HG02759 (cell line): Measurements from ENCODE around the gene PTPRZ1.

Experiments used
- ATAC-seq: cut with Tn5 transposase; IDR thresholded peaks from one replicate; pipeline ENCODE4 v1.9.1; 2021; ENCODE audit warnings: mild to moderate bottlenecking, moderate library complexity; ENCODE audit not compliant: unreplicated experiment

Gene PTPRZ1

DNA sequence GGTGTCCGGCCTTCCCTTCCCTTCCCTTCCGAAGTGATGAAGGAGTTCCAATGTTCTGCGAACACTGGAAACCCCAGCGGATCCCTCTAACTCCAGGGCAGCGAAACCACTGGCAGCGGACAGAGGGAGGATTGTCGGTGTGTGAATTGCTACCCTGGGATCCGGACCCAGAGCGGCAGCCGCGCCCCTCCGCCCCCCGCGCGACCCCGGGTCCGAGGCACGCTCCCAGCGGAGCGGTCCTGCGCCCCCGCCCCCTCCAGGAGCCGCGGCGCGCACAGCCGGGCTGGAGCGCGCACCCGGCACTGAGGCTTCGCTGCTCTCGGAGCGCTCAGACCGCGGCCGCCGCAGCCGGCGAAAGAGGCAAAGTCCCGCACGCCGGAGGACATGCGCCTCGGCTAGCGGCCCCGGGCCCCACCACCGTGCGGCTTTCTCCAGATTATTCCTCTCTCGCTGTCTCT lies at the start of gene PTPRZ1:
PTPRZ1 (plus strand) TSS at position 331 of the 458 bp plus-strand sequence. CDS start 339 bp downstream, outside the sequence.
- ATAC-seq: peak; percentile 46

DNA sequence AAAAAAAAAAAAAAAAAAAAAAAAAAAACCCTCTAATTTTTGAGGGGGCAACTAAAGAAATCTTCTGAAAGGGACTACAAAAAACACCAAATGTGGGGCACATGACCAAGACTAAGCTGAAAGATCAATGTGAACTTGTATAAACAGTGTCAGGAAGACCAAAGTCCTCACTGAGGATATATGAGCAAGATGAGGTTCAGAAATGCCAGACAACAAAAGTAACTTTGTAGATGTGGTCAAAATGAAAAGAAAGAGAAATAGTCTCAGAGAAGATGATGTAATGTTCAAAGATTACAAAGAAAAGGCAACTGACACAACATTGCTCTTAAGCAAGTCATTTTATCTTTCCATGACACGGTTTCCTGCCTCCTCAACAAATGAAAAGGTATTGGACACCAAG lies 48.7 kb upstream of the PTPRZ1 start:
- no peak for ATAC-seq

DNA sequence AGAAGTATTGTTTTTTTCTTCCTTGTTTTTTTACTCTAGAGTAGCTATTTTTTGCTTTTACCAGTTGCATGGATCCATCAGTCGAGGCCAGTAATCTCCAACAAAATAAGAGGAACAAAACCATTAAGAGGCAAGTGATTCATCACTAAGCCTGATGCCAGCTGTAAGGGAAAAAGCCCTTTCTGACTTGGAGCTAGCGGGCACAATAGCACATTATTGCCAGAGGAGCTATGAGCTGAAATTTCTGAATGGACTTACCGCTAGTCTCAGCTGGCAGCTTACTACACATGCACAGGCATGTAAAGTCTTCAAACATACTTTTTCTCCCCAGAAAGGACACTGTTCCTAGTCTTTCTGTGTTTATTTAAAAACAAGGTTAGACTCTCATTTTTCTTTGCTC lies 41.6 kb upstream of the PTPRZ1 start:
- ATAC-seq: no peak

DNA sequence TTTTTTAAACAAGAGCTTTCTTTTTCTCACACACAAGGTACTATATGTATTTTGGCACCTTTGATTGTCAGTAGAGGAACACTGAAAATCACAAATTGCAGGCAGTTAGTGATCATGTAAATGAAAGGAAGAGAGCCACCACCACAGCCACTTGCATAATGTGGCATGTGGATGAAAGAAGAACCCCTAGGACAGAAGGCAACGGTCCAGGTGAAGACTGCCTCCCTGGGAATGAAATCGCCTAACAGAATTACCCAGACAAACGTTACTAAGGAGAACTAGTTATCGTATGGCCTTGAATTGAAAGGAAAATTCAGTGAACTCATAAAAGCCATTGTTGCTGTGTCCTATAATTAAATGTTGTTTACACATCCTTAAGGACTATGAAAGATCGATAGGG lies 41.2 kb upstream of the PTPRZ1 start:
- no peak for ATAC-seq

DNA sequence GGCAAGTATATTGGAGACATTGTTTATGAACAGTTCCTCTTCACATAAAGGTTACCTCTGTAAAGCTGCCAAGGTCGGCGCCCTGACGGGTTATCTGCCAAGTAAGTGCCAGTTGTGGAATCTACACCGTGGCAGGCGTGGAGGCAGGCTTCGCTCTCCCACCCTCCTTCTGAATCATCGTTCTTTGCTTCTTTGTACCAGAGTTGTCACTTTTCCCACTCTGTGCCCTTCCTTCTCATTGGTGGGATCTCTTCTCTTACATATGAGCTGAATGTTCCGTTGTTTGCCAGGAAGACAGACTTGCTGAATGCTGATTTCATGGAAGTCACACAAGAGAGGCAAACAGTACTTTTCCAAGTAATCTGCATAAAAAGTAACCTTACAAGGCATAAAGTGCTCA lies 40.6 kb upstream of the PTPRZ1 start:
- no peak for ATAC-seq

DNA sequence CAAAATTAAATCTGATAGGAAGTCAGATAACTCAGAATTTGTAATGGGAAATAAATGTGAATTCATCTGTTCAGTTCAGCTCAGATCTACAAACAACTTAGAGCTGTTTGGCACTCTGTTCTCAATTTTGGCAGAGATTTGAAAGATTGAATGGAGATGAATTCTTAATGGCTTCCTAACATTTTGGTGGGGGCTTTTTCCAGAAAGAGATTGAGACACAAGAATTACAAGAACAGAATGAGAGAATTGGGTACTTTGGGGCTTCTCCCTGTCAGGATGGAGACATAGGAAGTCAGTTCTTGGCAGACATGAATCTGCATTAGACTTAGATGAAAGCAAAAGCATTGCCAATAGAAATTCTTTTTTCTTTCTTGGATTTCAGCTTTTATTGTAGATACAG lies 39.0 kb upstream of the PTPRZ1 start:
- no peak for ATAC-seq

DNA sequence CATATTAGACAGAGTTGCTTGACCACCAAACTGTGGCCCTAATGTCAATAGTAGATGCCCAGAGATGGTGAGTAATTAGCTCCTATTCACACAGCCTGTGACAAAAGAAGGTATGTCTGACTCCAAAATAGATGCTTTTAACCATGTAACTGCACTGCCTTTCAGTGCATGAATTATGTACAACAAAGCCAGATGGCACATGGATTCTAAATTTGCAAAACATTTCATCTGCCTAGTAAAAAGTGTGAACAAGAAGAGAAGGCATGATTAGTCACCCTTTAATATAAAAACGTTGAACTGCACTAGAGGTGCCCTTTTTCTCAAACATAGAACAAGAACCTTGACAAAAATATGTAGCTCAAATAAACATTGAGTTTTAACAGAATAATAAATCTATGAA lies 35.5 kb upstream of the PTPRZ1 start:
- ATAC-seq: no peak

DNA sequence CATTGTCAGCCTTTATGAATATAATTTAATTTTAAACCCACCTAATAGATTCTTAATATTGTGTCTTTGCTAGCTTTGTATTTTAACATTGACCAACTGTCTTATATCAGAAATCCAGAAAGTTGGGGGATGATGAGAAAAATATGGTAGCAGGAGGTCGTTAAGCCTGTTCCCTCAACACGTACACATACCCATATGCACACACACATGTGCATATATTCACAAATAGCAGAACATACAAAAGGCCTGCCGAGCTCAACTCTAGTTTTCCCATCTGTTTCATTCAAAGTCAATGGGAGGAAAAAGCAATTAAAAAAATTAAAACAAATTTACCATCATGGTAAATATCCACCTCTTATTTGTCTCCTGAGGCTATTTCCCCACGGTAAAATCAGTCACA lies 25.9 kb upstream of the PTPRZ1 start:
- no peak for ATAC-seq

DNA sequence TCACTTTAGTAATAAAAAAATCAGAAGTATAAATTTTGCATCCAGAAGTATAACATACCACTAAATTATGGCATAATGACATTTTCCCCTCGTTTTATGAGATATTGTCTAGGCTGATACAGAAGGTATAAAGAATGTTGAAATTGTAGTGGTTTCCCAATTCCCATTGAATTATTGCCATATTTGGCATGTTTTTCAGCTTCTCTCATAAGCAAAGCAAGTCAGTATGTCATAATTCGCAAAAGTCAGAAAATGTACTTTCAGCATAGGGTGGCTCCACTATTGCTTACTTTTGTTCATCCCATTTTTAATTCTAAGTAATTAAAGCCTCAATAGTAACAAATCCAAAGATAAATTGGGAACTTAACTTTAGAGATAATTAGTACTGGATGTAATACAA lies 19.7 kb upstream of the PTPRZ1 start:
- no peak for ATAC-seq

DNA sequence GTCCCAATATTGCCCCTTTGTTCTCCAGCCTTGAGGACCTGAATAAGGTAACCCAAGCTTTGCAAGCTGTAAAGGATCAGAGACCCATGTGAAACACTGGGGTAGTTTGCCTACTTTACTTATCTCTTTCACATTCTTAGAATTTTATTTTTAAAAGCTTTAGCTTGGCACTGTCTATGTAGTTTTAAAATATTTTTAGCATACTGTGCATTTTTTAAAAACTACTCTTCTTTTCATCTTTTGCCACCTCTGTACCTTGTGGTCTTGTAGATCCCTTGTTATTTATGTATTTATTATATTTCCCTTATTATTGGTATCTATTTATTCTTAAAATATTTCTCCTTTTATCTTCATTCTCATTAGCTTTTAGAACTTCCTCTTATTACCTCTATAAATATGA lies 12.0 kb upstream of the PTPRZ1 start:
- no peak for ATAC-seq

DNA sequence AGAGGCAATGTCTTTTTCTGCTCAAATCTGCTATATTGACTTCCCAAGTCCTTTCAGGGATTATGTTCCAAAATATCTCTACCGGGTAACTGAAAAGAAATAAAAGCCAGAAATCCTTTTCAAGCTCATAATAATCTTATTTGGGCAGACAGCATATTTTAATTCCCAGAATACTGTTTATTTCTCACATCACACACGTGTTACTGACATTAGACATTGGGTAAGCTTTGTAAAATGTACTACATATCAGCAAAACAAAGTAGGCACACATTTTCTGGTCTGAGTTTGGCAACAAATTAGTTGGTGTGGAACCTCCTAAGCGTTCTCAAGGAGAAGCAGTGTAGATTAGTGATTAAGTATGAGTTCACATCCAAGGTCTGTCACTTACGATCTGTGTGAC lies 10.4 kb upstream of the PTPRZ1 start:
- no peak for ATAC-seq

DNA sequence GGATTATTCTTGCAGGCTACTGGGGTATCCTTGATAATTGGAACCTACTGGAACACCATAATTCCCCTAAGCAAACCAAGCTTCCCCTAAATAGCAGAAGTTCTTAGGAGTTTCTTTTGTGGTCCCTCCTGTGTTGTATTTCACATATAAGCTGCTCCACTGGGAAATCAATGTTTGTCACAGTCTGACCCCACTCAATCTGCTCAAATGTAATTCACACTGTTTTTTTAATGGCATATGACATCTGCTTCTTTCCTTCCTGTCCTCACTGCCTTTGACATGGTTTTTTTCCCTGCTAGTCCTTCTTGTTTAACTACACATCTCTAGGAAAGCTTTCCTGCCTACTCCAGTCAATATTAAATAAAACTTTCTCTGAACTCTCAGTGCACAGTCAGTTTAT lies 1.8 kb upstream of the PTPRZ1 start:
- ATAC-seq: no peak

DNA sequence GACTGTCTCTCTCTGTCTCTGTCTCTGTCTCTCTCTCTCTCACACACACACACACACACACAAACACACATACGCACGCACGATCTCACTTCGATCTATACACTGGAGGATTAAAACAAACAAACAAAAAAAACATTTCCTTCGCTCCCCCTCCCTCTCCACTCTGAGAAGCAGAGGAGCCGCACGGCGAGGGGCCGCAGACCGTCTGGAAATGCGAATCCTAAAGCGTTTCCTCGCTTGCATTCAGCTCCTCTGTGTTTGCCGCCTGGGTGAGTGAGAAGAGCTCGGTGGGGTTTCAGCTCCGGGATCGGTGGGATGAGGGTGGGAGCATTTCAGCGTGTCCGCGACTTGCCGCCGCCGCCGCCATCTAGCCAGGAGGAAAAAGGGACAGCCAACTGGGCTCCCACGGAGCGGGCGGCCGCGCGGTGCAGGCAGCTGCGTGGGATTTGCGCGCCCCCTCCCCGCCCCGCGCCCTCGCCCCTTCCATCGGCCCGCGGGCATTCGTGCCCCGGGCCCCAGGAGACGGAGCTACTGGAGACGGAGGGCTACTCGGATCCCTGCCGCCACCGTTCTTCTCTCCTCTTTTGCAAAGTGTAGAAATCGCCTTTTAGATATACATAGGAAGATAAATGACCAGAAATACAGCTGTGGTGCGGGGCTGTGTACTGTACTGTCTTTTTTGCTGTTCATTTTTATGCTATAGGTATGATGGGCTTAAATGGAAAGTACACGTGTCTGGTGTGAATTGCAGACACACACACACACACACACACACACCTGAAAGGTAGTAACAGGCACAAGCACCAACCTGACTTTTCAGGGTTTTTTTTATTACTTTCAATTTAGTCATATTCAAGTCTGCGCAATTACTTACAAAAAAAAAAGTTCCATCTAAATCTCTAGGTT lies 581 bp downstream of the PTPRZ1 start:
- peak; percentile 37 for ATAC-seq

DNA sequence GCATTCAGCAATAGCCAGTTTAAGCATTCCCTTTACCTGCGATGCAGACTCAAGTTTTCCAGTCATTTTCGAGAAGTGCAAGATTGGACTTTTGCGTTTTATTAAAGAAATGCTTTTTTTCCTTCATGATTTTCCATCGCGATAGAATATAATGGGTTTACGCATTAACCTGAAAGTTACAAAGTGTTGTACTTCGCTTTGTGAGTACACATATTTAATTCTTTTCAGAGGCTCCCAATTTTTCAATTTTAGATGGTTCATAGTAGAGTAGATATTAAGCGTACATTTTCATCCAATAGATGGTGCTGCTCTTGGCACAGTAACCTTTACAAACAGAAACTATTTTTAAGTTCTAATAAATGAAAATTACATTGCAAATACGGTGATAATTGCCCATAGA lies 1.3 kb downstream of the PTPRZ1 start:
- ATAC-seq: no peak

DNA sequence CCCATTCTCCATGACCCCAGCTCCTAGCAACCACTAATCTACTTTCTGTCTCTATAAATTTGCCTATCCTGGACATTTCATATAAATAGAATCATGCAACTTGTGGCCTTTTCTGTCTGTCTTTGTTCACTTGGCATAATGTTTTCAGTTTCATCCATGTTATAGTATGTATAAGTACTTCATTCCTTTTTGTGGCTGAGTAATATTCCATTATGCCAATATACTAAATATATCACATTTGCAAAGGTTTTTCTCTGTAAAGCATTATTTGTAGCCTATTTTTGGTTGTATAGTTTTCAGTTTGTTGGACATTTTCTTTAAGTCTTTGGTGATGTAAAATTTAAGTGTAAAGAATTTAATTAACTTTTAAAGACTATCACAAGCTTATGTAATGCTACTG lies 2.2 kb downstream of the PTPRZ1 start:
- no peak for ATAC-seq

DNA sequence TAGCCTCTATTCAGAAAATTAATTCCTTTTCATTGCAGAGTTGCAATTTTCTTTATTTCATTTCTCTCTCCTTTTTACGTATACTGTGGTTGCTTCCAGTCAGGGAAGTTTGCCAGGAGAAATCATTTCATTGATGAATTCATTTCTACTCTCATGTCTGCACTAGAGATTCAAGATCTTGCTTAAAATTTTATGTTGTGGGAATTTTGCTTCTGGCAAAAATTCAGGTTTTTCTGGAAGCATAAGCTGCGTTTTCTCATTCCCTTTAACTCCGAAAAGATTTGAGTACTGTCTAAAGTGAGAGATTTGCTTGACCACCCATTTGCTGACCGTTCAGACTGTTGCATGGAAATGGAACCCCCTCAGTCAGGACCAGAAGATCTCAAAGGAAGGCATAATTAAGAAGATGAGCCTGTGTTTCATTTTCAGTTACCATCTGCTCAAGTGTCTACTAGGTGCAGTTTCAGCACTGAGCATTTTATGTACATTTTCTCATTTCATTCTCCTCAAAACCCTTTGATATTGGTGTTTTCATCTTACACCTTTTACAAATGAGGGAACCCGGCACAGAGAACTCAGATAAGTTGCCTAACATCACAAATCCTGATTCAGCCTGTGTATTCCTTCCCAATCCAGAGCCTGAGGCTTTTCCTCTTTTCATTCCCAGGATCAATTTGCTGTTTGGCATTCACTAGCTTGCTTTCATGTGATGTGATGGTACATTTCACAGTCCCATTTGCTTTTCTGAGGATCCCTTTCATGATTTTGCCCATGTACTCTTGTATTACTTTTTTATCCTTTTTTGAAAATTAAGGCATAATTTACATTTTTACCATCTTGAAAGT lies 3.9 kb downstream of the PTPRZ1 start:
- ATAC-seq: no peak

DNA sequence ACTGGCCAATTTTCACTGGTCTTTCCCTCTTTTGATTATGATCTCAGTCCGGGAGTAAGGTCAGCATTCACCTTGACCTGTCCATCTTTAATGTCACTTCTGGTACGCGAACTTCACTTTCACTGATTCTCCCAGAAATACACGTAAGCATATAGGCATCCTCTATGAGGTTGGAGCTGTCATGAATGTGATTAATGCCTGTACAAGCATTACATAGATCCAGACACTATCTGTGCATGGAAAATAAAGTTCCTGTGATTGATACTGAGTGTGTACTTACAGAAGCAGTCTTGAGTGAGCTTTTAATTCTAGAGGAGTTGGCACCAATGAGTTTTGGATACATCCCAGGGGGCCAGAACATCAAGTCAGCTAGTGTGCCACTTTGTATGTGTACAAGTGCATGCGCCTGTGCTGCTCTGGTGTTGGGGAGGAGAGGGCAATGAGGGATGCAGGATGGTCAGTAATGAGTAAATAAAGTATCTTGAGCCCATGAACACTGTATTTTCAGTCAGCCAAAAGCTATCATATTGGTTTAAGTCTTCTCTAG lies 6.0 kb downstream of the PTPRZ1 start:
- ATAC-seq: no peak

DNA sequence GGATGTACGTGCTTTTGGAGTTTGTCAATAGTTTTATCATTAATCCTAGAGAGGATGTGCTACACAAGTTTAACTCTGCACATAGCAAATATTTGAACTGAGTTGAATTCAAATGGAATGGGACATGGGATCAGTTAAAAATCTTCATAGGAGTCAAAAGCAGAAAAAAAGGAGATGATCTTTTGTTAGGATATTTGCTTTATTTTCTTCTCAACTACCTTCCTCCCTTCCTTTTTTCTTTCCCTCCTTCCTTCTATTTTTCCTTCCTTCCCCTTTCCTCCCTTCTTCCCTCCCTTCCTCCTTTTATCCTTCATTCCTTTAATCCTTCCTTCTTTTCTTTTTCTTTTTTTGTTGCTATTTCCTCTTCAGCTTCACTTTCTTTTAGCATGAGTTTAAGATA lies 6.6 kb downstream of the PTPRZ1 start:
- no peak for ATAC-seq

DNA sequence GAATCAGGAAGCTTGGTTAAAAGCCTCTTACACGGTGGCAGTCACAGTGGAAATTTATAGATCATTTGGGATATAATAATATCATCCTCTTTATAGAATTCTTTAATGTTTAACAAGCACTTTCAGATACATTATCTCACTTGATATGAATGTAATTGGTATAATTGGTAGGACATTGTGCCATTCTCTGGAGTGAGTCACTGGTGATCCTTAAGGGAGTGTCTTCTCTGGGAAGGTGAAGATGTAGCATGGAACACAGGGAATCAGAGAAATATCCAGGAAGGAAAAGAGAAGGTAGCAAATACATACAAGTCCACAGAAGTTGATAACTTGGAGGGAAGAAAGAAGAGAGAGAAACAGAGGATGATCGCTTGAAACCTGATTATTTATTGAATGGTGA lies 9.8 kb downstream of the PTPRZ1 start:
- no peak for ATAC-seq

DNA sequence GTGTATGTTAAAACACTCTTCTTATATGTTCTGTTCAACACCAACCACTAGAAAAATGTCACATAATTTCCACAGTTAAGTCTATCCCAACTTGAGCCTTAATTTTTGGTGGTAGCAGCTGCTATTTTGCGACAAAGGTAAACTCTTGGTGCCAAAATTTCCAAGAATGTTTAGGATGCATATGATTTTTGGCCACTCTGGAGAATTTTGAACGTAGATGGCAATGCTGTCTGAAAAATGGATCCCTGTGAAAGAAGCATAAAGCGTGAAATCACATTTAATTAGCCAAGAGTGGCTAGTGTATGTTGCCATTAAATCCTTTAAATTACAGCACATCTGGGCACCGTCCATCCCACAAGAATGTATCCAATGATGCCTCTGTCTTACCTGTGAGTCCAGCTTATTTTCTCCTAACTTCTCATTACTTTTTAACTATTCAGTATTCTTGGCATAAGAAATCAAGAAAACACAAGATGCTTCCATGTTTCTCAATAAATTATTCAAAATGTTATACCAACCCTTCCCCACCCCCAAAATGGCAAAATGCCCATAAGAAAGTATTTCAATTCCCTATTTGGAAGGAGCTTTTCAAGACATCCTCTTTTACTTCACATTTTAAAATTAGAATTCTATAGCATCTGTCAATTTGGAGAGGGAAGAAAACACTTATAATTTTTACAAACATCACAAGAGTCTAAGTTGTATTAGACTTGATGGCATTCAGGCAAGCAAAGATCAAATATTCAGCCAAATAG lies 12.4 kb downstream of the PTPRZ1 start:
- no peak for ATAC-seq

DNA sequence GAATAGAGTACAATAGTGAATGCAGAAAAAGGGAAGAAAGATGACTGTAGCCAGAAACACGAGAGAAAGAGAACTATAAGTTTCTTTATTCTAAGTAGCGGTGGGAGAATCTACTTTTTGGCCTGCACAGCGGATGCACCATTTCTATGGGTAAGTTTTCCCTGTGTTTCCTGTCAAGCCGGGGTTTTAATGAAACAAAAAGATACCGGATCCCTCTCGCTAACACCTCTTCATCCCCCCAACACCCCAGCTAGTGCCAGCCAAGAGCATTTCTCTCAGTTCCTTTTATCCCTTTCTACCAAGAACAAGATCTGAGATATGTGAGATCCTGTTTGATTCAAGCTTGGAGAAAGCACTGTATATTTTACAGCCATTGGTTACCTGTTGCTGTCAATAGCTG lies 14.7 kb downstream of the PTPRZ1 start:
- no peak for ATAC-seq
